HG03139 (cell line): ENCODE data around the gene SLC24A3.

Source experiments
- ATAC-seq: cut with Tn5 transposase; IDR thresholded peaks from one replicate; pipeline ENCODE4 v1.9.1; 2021; ENCODE audit not compliant: unreplicated experiment

SLC24A3 gene

GRCh38 chr20:19693508-19693907, 481.1 kb downstream of the SLC24A3 start:
- ATAC-seq = no peak

GRCh38 chr20:19695081-19695480, 482.6 kb downstream of the SLC24A3 start:
- ATAC-seq = no peak

GRCh38 chr20:19696620-19697019, 484.2 kb downstream of the SLC24A3 start:
- no peak for ATAC-seq

GRCh38 chr20:19697415-19697814, 485.0 kb downstream of the SLC24A3 start:
- no peak for ATAC-seq

- no peak for ATAC-seq
Observed at GRCh38 chr20:19699180-19699971, 486.9 kb downstream of the SLC24A3 start.

GRCh38 chr20:19701429-19701828, 489.0 kb downstream of the SLC24A3 start:
- ATAC-seq = no peak

- ATAC-seq = peak; percentile 61
Observed at GRCh38 chr20:19706463-19706862, 494.0 kb downstream of the SLC24A3 start.

GRCh38 chr20:19709635-19710335, 497.3 kb downstream of the SLC24A3 start:
- ATAC-seq = no peak

- ATAC-seq = no peak
Observed at GRCh38 chr20:19710336-19711120, 498.1 kb downstream of the SLC24A3 start.

GRCh38 chr20:19711126-19711525, 498.7 kb downstream of the SLC24A3 start:
- no peak for ATAC-seq

GRCh38 chr20:19712721-19713260, 500.3 kb downstream of the SLC24A3 start:
- ATAC-seq = no peak

GRCh38 chr20:19713822-19714578, 501.6 kb downstream of the SLC24A3 start:
- ATAC-seq = no peak

GRCh38 chr20:19714579-19714840, 502.1 kb downstream of the SLC24A3 start:
- ATAC-seq = no peak

GRCh38 chr20:19715986-19716385, 503.5 kb downstream of the SLC24A3 start:
- no peak for ATAC-seq

GRCh38 chr20:19718880-19719279, 506.4 kb downstream of the SLC24A3 start:
- no peak for ATAC-seq

GRCh38 chr20:19720991-19721390, 508.5 kb downstream of the SLC24A3 start:
- no peak for ATAC-seq

- no peak for ATAC-seq
Observed at GRCh38 chr20:19723051-19723450, 510.6 kb downstream of the SLC24A3 start.

- ATAC-seq = no peak
Observed at GRCh38 chr20:19723813-19724430, 511.5 kb downstream of the SLC24A3 start.

GRCh38 chr20:19725373-19725772, 512.9 kb downstream of the SLC24A3 start:
- no peak for ATAC-seq

- no peak for ATAC-seq
Observed at GRCh38 chr20:19725814-19726525, 513.5 kb downstream of the SLC24A3 start.
